K562 (cell line): ENCODE results near the gene LY6G6C. TPM values are rescaled to one million over a fixed set of nuclear protein-coding genes. Genes with fewer than 3 reads are reported as not detected.

Source experiments
- ARID3B ChIP-seq: fragments of 250-450 bp; sonication (Bioruptor Pico); IDR thresholded peaks from 2 replicates; pipeline ENCODE4 v1.4.0; 2020; ENCODE audit warnings: borderline replicate concordance
- CBX3 ChIP-seq, 2 experiments: IDR thresholded peaks; 1 replicate in 1 of 2; 2 replicates in 1 of 2; pipeline ENCODE4 v1.6.1; 2012; ENCODE audit warnings: inconsistent platforms in 2 of 2, low read length in 2 of 2, borderline replicate concordance in 1 of 2, control low read depth in 1 of 2
- ERF ChIP-seq: fragments of 450-650 bp; formaldehyde crosslinking; IDR thresholded peaks from 2 replicates; pipeline ENCODE4 v1.4.0; 2020; ENCODE audit warnings: mild to moderate bottlenecking, mixed read lengths
- FOXA3 ChIP-seq, 2 experiments: fragments of 450-650 bp in 1 of 2; sonication (generic) in 1 of 2; formaldehyde crosslinking; IDR thresholded peaks in 1 of 2; conservative IDR thresholded peaks in 1 of 2; 2 replicates each; pipeline versions ENCODE4 v1.4.0 to v1.8.0; 2020 to 2022; ENCODE audit warnings: mild to moderate bottlenecking in 2 of 2, missing genetic modification reagents in 1 of 2
- GABPA ChIP-seq: fragments of 200-800 bp; sonication (Bioruptor generic); conservative IDR thresholded peaks from 2 replicates; pipeline ENCODE4 v1.6.1; 2016; ENCODE audit warnings: low read depth, missing genetic modification characterization, missing compliant biosample characterization
- HDGF ChIP-seq: fragments of 450-650 bp; IDR thresholded peaks from 2 replicates; pipeline ENCODE4 v1.6.1; 2016
- MECOM ChIP-seq: fragments of 250-450 bp; sonication (Bioruptor Pico); IDR thresholded peaks from 2 replicates; pipeline ENCODE4 v1.8.0; 2022; ENCODE audit warnings: inconsistent platforms
- PATZ1 ChIP-seq: fragments of 250-450 bp; sonication (Bioruptor Pico); IDR thresholded peaks from 2 replicates; pipeline ENCODE4 v1.5.0; 2020; ENCODE audit warnings: mild to moderate bottlenecking, borderline replicate concordance
- POLR2AphosphoS5 ChIP-seq: IDR thresholded peaks from 2 replicates; pipeline ENCODE4 v1.6.1; 2011; ENCODE audit warnings: mild to moderate bottlenecking, low read depth, low read length, moderate library complexity; ENCODE audit not compliant: control insufficient read depth, insufficient read depth
- PRMT5 ChIP-seq: sonication (generic); formaldehyde crosslinking; IDR thresholded peaks from 2 replicates; pipeline ENCODE4 v1.5.0; 2020; ENCODE audit warnings: missing genetic modification reagents
- RAD21 ChIP-seq, 2 experiments: fragments of 250-450 bp in 1 of 2; fragments of 450-650 bp in 1 of 2; sonication (Bioruptor Pico) in 1 of 2; formaldehyde crosslinking in 1 of 2; IDR thresholded peaks in 1 of 2; conservative IDR thresholded peaks in 1 of 2; 2 replicates each; pipeline versions ENCODE4 v1.4.0 to v1.8.0; 2020 to 2022; ENCODE audit warnings: mild to moderate bottlenecking in 2 of 2, moderate library complexity in 1 of 2
- RAD51 ChIP-seq: fragments of 450-650 bp; IDR thresholded peaks from 2 replicates; pipeline ENCODE4 v1.7.1; 2016; ENCODE audit warnings: low read depth, mild to moderate bottlenecking, borderline replicate concordance
- RBM39 ChIP-seq: fragments of 200-400 bp; formaldehyde crosslinking; optimal IDR thresholded peaks from 2 replicates; pipeline ENCODE3; 2018; ENCODE audit warnings: low read depth, low read length
- RFX5 ChIP-seq: IDR thresholded peaks from 2 replicates; pipeline ENCODE4 v1.6.1; 2011; ENCODE audit warnings: low read depth, mild to moderate bottlenecking, improper control_type of control experiment, low read length
- RNF219 ChIP-seq: fragments of 250-450 bp; sonication (Bioruptor Pico); IDR thresholded peaks from 2 replicates; pipeline ENCODE4 v1.5.0; 2022; ENCODE audit warnings: mild to moderate bottlenecking
- TAL1 ChIP-seq: fragments of 450-650 bp; IDR thresholded peaks from 2 replicates; pipeline ENCODE4 v1.6.1; 2016; ENCODE audit warnings: mild to moderate bottlenecking
- TSC22D4 ChIP-seq: fragments of 450-650 bp; IDR thresholded peaks from 2 replicates; pipeline ENCODE4 v1.6.1; 2016; ENCODE audit warnings: missing genetic modification characterization, missing biosample characterization, control low read depth
- ZBED1 ChIP-seq: IDR thresholded peaks from 2 replicates; pipeline ENCODE4 v1.6.1; 2014
- ZEB2 ChIP-seq: fragments of 450-650 bp; IDR thresholded peaks from 2 replicates; pipeline ENCODE4 v1.6.1; 2016
- ZKSCAN1 ChIP-seq: fragments of 150-350 bp; IDR thresholded peaks from 2 replicates; pipeline ENCODE4 v1.6.1; 2016; ENCODE audit warnings: low read depth, low read length
- ZNF212 ChIP-seq: fragments of 450-650 bp; formaldehyde crosslinking; IDR thresholded peaks from 2 replicates; pipeline ENCODE4 v1.4.0; 2020; ENCODE audit warnings: mild to moderate bottlenecking
- ZNF280B ChIP-seq: fragments of 250-450 bp; sonication (Bioruptor Pico); IDR thresholded peaks from 2 replicates; pipeline ENCODE4 v1.5.1; 2021; ENCODE audit warnings: mild to moderate bottlenecking
- polyA plus RNA-seq, 8 experiments: library from polyadenylated mRNA; depleted of rRNA in 4 of 8; stranded (reverse) in 5 of 8; unstranded in 3 of 8; fragments of >200 nt; fragmentation: Nextera tagmentation in 2 of 8; fragmentation: Illumina TruSeq in 1 of 8; extraction: Ambion mirVana in 2 of 8; extraction: Trizol in 1 of 8; gene quantifications; 2 replicates each; pipeline versions ENCODE4 v1.2.1 to v1.2.3, GENCODE V29; 2011 to 2014; ENCODE audit warnings: inconsistent platforms in 1 of 8, missing spikeins in 1 of 8
- total RNA-seq, 7 experiments: library from RNA; depleted of rRNA in 6 of 7; stranded (reverse); fragments of >200 nt in 6 of 7; fragmentation: Illumina TruSeq in 2 of 7; extraction: Trizol in 2 of 7; gene quantifications; 2 replicates each; pipeline versions ENCODE4 v1.2.1 to v1.2.3, GENCODE V29; 2011 to 2021; ENCODE audit warnings: low replicate concordance in 1 of 7

The LY6G6C gene
- total and polyA plus RNA-seq, 9 of the 15 experiments (the other 6 are each of a cell fraction or from before 2014, with no cell fraction given): 0.06 to 0.20 TPM; not detected in 7

GRCh38 chr6:31737315-31737990 lies 15.9 kb upstream of the LY6G6C start (continued):
- 0 out of 2 replicates have a peak, but pooled peaks have one; percentile 24 for TF ChIP-seq ARID3B (CRISPR knock-in tag)
- 0 out of 2 replicates have a peak, but pooled peaks have one; percentile 62 for TF ChIP-seq PATZ1 (CRISPR knock-in tag)
- TF ChIP-seq CBX3 (IDR thresholded peaks at IDR 0.05; ENCODE audit: borderline replicate concordance in 1 of 2, low read length in 2 of 2): no peak
- no peak for TF ChIP-seq RAD21 (CRISPR knock-in tag; conservative IDR thresholded peaks at IDR 0.05 in 1 of 2, IDR thresholded peaks at IDR 0.05 in 1 of 2)
- TF ChIP-seq MECOM (CRISPR knock-in tag): no peak
- TF ChIP-seq ZBED1: no peak
- TF ChIP-seq ZEB2: no peak
- TF ChIP-seq ZNF280B (CRISPR knock-in tag): peak; percentile 66; the same call in 1 of the 2 replicates
- TF ChIP-seq ERF (CRISPR knock-in tag): 0 out of 2 replicates have a peak, but pooled peaks have one; percentile 50
- no peak for TF ChIP-seq GABPA (tag)
- TF ChIP-seq ZKSCAN1: no peak; the same call in 1 of the 2 replicates
- TF ChIP-seq POLR2AphosphoS5: no peak
- TF ChIP-seq FOXA3 (CRISPR knock-in tag; conservative IDR thresholded peaks at IDR 0.05 in 1 of 2, IDR thresholded peaks at IDR 0.05 in 1 of 2): peak in 1 of 2 experiments; percentile 65; a peak in 2 of 4 replicates
- TF ChIP-seq ZNF212 (CRISPR knock-in tag): no peak
- TF ChIP-seq RFX5: no peak
- no peak for TF ChIP-seq PRMT5 (CRISPR knock-in tag)
- no peak for TF ChIP-seq TAL1
- TF ChIP-seq RAD51: no peak
- TF ChIP-seq RBM39: peak; percentile 29
- TF ChIP-seq RNF219 (CRISPR knock-in tag): peak; percentile 45; the same call in 1 of the 2 replicates
- TF ChIP-seq HDGF: no peak
- 0 out of 2 replicates have a peak, but pooled peaks have one; percentile 64 for TF ChIP-seq TSC22D4 (tag)
